Measurements from ENCODE around the gene WWTR1.

The WWTR1 gene

DNA sequence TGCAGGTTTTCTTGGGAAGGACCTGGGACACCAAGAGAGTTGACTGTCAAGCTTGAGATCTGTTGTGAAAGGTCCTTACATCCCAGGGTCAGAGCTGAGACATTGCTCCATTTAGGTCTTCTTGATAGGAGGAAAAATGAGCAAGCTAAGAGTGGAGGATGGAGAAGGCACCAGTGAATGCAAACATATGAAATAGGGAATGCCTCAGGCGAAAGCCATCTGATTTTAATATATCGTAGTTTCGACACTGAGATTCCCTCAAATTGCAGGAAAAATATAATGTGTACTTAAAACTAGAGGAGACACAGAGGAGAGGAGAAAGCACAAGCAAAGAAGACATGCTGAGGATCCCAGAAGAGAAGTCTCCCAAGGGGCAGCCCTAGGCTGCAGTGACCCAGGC, 97.8 kb downstream of the WWTR1 start:
- no peak for DNase-seq

- no peak for DNase-seq
These were observed 98.3 kb downstream of the WWTR1 start for GRCh38 chr3:149559525-149559924.

DNA sequence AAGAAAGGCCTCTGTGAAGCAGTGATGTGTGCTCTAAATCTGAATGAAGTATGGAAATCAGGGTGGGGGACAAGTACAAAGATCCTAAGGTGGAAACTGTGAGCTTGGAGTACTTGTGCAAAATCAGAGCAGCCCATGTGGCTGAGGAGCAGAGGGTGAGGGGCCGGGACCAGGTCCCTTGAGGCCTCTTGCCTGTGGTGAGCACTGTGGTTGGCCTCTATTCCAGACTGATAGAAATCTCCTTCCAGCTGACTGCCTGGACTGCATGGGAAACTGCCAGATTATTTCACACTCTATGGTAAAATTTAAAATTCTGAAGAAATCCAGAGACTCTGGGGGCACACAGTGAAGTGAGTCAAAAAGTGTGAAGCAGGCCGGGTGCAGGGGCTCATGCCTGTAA, 101.9 kb downstream of the WWTR1 start:
- DNase-seq, result no peak

- DNase-seq, result no peak
These were observed 103.0 kb downstream of the WWTR1 start for GRCh38 chr3:149554826-149555225.

DNA sequence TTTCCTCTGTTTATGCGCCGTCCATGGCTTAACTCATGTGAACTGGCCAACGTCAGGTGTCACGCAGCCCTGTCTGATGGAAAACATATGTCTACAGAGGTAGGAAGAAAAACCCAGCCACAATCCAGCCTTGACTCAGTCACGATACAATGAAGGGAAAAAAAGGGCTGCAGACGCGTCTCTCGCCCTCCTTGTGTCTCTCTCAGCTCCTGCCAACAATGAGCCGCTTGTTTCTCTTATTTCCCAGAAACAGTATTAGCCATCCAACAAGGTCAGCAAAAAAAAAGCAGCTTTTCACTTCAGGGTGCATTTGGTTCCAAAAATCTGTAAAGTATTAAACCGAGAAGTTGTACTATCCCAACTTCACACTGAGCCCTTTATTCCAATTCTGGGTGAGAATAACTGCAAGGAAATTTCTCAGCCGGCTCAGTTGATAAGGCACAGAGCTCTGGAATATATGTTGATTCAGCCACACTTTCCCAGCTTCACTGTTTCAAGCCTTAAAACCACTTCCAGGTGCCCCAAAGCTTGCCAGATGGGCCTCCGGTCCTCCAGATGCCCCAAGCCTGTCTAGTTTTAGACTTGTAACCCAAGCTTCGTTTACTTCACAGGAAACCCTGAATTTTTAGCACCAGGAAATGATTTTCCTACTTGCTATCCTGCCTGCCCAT, 103.9 kb downstream of the WWTR1 start:
- no peak for DNase-seq

DNA sequence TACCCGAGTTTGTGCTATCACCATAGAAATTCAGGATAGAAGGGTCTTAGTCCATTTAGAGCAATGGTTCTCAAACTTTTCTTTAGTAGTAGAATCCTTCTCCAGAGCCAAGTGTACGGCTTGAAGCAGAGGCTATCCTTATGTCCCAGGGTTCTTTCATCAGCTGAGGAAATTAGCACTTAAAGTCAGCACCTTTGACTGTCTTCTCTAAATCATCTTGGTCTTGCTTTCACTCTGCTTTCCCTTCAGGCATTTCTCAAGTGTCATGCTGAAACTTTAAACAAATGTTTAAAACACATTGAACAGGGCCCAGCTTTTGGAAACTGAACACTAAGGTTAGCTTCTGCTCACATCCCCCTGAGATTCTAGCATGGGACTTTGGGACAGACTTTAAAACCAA, 105.1 kb downstream of the WWTR1 start:
- DNase-seq, result no peak

DNA sequence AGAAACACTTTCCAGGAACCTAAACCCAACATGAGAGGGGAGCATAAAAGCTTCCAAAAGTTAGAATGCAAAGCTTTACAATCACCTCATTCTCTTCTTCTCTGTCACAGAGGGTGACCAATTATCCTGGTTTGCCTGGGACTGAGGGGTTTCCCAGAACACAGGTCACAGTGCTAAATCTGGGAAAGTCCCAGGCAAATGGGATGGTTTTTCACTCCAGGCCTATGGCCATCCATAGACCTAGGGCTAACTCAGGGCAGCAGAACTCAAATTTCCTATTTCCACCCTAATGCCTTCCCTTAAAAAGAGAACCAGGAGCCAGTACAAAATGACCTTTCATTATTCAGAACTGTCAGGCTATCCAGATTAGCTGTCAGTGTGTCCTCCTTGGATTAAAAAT, 106.3 kb downstream of the WWTR1 start:
- DNase-seq, result no peak

- DNase-seq, result no peak
These were observed 109.2 kb downstream of the WWTR1 start for GRCh38 chr3:149548669-149549065.

DNA sequence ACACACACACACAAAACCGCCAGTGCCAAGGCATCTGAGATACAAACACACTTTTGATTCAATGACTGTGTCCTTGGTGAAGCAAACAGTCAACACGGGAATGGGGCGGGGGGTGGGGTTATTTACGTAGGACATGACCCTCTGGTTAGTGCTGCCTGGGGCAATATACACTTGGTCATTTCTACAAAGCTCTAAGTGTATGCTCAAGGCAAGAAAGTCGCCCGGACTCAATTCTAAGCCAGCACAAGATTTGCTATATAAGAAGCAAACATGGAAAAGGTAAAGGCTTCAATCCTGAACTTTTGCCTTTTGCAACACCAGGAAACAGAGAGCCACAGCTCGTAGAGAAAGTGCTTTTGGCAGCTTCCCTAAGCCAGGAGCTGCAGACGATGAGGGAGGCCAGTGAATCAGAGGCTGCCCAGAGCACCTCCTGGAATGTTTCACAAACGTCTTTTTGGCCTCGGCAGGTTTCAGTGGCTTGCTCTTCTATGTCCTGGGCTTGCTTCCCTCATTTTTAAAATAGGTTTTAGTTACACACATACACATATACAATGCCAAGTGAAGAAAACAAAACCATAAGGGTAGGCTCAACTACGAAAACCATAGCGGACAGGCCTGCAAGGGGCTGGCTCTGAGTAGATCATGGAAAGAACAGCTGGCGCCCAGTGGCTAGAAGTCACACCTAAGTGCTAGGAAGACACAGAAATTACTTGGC, 109.7 kb downstream of the WWTR1 start:
- DNase-seq, result no peak

DNA sequence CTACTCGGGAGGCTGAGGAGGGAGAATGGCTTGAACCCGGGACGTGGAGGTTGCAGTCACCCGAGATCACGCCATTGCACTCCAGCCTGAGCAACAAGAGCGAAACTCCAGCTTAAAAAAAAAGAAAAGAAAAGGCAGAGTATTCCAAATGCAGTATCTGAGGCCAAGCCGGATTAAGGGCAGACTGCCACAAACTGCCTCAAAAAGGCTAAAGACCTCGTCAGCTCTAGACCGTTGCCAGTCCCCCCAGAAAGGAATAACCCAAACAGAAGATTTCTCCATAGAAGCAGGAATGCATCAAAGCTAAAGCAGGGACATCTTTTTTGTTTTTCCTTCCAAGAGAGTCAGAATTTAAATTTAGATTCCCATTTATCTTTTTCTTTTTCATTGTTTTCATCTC, 110.4 kb downstream of the WWTR1 start:
- no peak for DNase-seq

DNA sequence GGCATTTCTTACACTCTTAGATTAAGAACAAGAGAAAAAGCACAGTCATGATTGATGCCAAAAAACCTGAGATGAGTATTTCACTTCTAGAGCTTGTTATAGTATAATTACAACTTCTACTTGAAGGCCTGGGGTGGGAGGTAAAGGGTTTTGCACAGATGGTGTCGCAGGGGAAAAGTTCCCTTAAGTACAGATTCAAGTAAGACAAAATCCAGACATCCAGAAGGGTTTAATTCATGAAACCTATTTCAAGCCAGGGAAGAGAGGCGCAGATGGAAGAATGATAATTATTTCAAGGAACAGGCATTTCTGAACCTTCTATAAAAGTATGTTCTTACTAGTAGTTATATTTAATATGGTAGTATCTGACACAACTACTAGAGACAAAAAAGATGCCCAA, 112.8 kb downstream of the WWTR1 start:
- no peak for DNase-seq

GRCh38 chr3:149542375-149543312, 115.2 kb downstream of the WWTR1 start:
- no peak for DNase-seq

- no peak for DNase-seq
These were observed 116.7 kb downstream of the WWTR1 start for GRCh38 chr3:149541091-149541491.

- DNase-seq, result no peak
These were observed 119.5 kb downstream of the WWTR1 start for GRCh38 chr3:149538371-149538770.

DNA sequence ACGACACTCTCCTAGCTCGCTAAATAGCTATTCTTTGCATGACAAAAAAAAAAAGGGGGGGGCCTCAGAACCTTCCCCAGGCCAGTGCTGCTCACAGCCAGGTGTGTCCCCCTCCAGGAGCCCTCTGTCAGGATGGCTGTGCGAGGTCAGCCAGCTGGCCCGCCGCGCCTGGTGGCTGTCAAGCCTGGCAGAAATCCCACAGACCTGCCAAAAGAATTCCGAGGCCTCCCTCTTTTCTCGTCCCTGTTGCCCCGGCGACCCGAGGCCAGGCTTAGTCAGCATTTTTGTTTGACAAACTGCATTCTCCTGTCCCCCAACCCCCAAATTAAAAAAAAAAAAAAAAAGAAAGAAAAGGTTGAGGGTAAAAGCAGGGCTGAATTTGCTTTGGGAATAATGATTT, 121.4 kb downstream of the WWTR1 start:
- no peak for DNase-seq

- DNase-seq, result no peak
These were observed 122.5 kb downstream of the WWTR1 start for GRCh38 chr3:149535333-149535685.

- DNase-seq, result no peak
These were observed 123.0 kb downstream of the WWTR1 start for GRCh38 chr3:149534671-149535332.

DNA sequence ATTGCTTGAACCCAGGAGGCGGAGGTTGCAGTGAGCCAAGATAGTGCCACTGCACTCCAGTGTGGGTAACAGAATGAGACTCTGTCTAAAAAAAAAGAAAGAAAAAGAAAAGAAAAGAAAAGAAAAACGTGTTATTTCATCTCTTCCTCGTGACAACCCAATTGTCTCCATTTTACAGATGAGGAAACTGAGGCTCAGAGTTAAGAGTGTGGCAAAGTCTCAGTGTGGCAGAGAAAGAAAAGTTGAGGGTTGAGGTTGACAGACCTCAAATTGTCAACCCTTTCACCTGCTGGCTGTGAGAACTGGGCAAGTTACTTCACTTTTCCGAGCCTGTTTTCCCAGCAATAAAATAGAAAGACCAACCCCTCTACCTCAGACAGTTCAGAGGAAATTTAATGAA, 123.7 kb downstream of the WWTR1 start:
- DNase-seq, result no peak

DNA sequence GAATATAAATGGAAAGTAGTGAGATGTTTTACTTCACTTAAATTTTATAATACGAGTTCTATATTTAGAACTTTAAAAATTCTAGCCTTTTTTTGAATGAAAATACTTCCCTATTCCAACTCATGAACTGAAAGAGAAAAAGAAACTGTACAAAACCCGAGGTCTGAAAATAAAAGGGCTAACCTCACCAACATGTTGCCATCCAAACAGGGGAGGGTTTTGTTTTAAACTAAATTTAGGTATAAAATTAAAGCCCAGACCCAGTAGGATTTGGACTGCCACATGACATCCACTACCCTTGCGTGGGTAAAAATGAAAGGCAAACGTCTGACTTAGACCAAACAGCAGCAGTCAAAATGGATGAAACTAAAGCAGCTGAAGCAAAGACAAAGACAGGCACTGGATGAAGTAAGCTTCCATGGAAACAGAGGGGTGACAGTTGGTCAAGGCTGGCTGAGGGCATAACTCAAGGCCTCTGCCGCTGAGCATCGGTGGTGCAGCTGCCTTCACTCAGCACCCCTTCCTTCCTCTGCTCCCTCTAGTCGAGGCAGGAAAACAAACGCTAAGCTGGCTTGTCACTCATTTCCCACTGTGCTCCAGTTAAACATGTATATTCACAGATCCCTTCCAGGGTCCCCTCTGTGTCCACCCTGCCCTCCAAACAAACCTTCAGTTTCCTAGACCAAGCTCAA, 125.2 kb downstream of the WWTR1 start:
- DNase-seq, result no peak

DNA sequence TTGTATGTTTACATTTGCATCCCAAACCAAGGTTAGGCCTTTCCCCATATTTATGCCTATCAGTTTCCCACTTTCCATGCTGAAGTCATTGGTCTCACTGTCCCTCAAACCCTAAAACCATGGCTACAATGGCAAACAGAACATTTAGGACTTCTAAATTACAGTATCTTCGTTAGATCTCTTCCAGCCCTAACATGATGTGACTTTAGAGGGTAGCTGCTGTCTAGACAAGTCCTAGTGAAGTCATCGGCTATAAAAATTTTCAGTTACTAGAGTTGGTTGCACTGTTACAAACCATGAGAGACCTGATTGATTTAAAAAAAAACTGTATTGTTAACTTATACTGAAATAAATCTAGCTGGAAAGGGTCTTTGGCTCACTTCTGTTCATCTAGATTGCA, 128.7 kb downstream of the WWTR1 start:
- no peak for DNase-seq

DNA sequence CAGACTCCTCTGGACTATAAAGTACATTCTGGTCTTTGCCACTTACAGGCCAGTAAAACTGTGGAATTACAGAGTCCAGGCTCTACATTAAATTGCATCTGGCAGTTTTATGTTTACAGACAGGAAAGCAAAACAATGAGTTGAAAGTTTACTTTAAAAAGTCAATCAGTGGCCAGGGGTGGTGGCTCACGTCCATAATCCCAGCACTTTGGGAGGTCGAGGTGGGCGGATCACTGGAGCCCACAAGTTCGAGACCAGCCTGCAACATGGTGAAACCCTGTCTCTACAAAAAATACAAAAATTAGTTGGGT, 129.5 kb downstream of the WWTR1 start:
- DNase-seq, result no peak

DNA sequence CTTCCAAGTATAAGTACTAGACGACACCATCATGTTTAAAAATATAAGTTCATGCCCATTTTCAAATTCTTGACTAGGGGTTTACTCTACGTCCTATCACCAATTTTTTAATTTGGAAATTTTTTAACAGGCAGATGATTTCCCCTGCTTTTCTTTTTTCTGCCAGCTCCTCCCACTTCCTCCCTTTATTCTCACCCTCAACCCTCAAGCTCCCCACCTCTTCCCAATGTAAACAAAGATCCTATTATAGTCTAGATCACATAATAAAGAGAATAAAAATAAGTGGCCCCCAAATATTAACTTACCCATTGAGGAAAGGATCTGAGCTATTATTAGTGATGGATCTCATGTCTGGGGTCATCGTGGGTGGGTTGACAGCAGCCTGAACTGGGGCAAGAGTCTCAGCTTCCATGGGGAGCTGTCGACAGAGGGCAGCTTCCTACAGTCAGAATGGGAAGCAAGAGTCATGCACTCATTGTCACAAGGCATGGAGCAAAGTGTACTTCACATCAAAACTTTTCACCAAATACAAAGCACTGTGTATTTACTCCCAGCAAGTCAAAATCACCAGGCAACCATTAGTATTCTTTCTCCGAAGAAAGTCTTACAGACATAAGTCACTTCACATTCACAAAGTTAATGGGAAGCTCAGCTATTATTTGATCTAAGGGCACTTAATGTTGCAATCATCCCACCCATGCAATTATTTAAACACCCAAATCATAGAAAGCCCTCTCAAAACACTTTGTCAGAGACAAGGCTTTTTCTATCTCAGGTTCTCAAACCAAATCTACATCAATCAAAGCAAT, 130.1 kb downstream of the WWTR1 start:
- DNase-seq, result no peak

Data from CD4-positive, alpha-beta T cell treated with Interleukin-6 for 4 hours (primary cell).